Fibroblast of the aortic adventitia (primary cell): ENCODE measurements around the gene LNPEP. TPM values are rescaled to one million over a fixed set of nuclear protein-coding genes. Genes with fewer than 3 reads are reported as not detected.

Experiments
- DNase-seq: peaks from one replicate; pipeline ENCODE4 v3.0.0-alpha.2; 2010; ENCODE audit warnings: low read depth
- H3K4me3 ChIP-seq: 2 replicates; pipeline ENCODE4 v1.5.1; 2011; ENCODE audit warnings: low read depth, mild to moderate bottlenecking, control low read depth, low read length, moderate library complexity
- total RNA-seq: library from RNA; depleted of rRNA; stranded (reverse); fragments of >200 nt; gene quantifications from 2 replicates; pipeline ENCODE4 v1.2.3, GENCODE V29; 2012; ENCODE audit warnings: low replicate concordance
- TF ChIP-seq, protein P1 (sequence below): IDR thresholded peaks from 2 replicates; pipeline ENCODE4 v1.5.1; 2011; ENCODE audit warnings: mild to moderate bottlenecking, low read length, control low read depth, inconsistent platforms; ENCODE audit not compliant: insufficient read depth

LNPEP gene
- total RNA-seq, 1 donor, result 46.3 TPM

DNA sequence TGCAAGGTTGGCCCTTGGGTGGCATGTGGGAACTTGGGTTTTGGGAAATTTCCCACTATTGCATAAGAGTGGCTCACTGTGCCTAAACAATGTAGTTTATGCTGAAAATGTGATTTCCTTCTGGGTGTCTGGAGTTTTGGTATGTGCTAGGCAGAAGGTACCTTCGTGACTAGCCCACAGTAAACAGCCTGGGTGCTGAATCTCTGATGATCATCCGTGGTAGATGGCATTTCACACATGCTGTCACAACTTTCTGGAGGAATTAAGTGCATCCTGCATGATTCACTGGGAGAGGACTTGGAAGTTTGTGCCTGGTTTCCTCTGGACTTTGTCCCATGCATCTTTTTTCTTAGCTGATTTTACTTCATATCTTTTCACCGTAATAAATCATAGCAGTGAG, 64.5 kb downstream of the LNPEP start:
- TF ChIP-seq, protein P1, sequence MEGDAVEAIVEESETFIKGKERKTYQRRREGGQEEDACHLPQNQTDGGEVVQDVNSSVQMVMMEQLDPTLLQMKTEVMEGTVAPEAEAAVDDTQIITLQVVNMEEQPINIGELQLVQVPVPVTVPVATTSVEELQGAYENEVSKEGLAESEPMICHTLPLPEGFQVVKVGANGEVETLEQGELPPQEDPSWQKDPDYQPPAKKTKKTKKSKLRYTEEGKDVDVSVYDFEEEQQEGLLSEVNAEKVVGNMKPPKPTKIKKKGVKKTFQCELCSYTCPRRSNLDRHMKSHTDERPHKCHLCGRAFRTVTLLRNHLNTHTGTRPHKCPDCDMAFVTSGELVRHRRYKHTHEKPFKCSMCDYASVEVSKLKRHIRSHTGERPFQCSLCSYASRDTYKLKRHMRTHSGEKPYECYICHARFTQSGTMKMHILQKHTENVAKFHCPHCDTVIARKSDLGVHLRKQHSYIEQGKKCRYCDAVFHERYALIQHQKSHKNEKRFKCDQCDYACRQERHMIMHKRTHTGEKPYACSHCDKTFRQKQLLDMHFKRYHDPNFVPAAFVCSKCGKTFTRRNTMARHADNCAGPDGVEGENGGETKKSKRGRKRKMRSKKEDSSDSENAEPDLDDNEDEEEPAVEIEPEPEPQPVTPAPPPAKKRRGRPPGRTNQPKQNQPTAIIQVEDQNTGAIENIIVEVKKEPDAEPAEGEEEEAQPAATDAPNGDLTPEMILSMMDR, result no peak
- H3K4me3 ChIP-seq, result no peak overlapping the region
- DNase-seq, result peak; percentile 2

DNA sequence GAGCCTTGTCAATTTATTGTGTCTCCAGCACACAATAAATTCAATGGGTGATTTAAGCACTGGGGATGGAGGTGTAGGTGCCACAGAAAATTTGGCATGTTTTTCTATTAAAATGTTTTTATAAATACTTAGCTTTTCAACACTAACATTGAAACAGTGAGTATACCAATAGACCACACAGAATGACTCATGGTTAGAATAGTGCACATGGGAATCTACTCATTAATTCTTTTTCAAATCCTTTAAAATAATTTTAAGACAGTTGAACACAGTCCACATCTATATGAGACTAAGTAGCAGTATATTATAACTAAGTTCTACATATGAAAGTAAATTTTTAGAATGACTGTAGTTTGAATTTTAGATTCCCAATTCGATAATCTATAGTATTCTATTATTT, 67.1 kb downstream of the LNPEP start:
- H3K4me3 ChIP-seq, result no peak overlapping the region
- DNase-seq, result no peak
- TF ChIP-seq, protein P1, result no peak

DNA sequence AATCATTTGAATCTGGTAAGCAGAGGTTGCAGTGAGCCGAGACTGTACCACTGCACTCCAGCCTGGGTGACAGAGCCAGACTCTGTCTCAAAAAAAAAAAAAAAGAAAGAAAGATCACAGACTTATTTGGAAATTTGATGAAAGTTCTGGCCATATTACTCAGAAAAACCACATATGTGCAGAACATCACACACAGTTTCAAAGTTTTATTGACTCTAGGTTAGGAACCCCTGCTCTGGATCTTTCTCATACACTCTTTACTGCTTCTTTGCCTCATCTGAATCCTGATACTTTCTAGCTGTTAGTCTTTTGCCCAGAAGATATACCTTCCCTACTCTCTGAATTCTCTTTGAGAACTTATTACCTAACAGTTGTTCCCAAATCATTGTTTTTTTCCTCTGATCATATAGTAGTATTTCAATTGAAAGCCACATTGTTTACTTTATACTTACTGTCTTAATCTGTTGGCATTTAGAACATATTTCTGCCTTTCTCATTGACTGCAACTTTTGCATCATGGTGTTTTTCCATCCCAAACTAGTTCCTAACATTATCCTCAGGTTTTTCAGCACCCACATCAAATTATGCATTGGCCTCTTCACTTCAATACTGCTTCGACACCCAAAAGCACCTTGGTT, 68.7 kb downstream of the LNPEP start:
- TF ChIP-seq, protein P1, result no peak
- DNase-seq, result no peak
- H3K4me3 ChIP-seq, result no peak overlapping the region

DNA sequence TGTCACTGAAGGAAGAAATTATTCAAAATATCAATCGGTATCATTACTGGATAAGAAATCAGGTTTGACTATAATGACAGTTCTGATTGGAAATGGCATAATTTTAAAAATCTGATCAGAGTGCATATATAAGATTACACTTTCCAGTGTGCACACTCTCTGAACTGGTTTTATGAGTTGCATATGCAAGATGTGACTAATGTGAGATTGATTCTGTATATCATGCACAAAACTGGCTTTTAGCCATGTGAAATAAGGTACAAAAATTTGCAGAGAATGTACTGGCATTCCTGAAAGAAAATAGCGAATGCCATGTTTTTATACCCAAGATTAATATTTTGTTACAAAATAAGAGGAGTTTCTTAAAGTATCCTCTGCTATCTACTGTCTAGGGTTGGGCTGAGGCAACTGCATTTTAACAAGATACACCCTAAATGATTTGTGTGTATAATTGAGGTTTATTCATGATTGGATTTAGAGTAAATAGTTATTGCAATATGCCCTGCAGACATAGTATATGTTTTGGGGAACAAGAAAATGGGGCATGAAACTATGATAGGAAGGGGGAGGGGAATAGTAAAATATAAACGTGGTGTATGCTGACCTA, 70.7 kb downstream of the LNPEP start:
- DNase-seq, result peak; percentile 13
- TF ChIP-seq, protein P1, result no peak
- no peak overlapping the region for H3K4me3 ChIP-seq

DNA sequence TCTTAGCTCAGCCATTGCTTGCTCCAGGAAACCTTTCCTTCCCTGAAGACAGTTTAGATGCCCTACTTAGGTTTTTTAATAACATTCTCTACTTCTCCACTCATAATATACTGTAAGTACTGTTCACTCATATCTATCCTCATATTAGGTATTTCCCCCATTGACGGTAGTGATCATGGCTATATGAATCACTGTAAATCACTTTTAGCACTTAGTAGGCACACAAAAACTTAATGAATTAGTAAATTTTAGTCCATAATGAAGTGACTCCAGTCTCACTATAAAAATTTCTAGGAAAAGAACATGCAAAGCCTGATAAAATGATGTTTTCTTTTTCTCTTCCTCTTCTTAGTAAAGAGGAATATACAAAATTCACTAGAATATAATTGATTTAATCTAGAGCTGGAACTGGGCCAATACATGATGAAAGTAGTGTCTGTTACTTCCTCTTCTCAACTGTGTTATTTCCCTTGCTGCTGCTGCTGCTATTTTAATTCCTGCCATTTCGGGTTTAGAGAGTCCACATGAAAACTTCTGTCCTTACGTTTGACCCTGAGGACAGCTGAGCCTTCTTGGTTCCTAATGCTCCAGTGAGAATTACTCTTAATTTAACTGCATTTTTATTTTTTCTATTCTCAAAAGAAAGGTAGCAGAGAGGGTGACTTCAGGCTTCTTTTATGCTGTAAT, 73.5 kb downstream of the LNPEP start:
- peak; percentile 11 for DNase-seq
- H3K4me3 ChIP-seq, result no peak overlapping the region
- TF ChIP-seq, protein P1, result no peak

DNA sequence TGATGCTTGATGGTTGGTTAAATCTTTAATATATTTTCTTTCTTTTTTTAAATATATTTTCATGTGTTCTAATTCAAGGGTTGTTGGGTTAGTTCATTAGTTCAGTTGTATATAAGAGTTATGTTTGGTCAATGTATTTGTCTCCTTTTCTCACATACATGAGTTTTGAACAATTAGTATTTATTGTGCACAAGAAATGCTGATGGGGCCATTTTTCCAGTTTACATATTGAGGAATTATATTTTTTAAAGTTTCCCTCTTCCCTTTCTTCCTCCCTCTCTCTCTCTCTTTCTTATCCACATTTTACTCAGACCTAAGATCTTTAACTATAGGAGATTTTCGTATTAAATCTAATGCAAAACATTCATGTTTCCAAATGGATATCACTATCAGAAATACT, 74.0 kb downstream of the LNPEP start:
- H3K4me3 ChIP-seq, result no peak overlapping the region
- no peak for DNase-seq
- TF ChIP-seq, protein P1, result no peak
